Activated T-cell treated with anti-CD3 and anti-CD28 coated beads, Interleukin-2, amount 50 U/mL, for 24 hours (primary cell): ENCODE results near the gene KRT33B.

Experiments
- DNase-seq: peaks from one replicate; pipeline ENCODE4 v3.0.0-alpha.2; 2020
- H3K27ac Mint-ChIP-seq: 2 replicates; pipeline ENCODE4 v1.8.0; 2020; ENCODE audit warnings: mild to moderate bottlenecking, mixed read lengths
- H3K27me3 Mint-ChIP-seq: 2 replicates; pipeline ENCODE4 v1.8.0; 2020; ENCODE audit warnings: mixed read lengths
- H3K36me3 Mint-ChIP-seq: 2 replicates; pipeline ENCODE4 v1.8.0; 2020; ENCODE audit warnings: low read depth, mixed read lengths
- H3K4me1 Mint-ChIP-seq: 2 replicates; pipeline ENCODE4 v1.8.0; 2020; ENCODE audit warnings: low read depth, mixed read lengths
- H3K4me3 Mint-ChIP-seq: 2 replicates; pipeline ENCODE4 v1.8.0; 2020; ENCODE audit warnings: mild to moderate bottlenecking, moderate library complexity, mixed read lengths
- H3K9me3 Mint-ChIP-seq: 2 replicates; pipeline ENCODE4 v1.8.0; 2020; ENCODE audit warnings: mixed read lengths

The KRT33B gene

GRCh38 chr17:41327411-41328120 is 42.0 kb downstream of the KRT33B start:
- DNase-seq: no peak
- Mint-ChIP-seq H3K4me1 (peaks cover 27% of the 10 kb centered on the region), H3K9me3 (no peaks in the 10 kb centered on the region), H3K27me3 (no peaks in the 10 kb centered on the region), H3K4me3 (no peak overlapping the region), H3K27ac (no peak overlapping the region), H3K36me3 (no peaks in the 10 kb centered on the region)

- Mint-ChIP-seq H3K36me3 (no peaks in the 10 kb centered on the region), H3K4me3 (no peak overlapping the region), H3K4me1 (peaks cover 29% of the 10 kb centered on the region), H3K9me3 (no peaks in the 10 kb centered on the region), H3K27me3 (no peaks in the 10 kb centered on the region), H3K27ac (no peak overlapping the region)
- DNase-seq: no peak
These were observed 43.2 kb downstream of the KRT33B start for GRCh38 chr17:41326173-41327145.

GRCh38 chr17:41325611-41326010 is 44.0 kb downstream of the KRT33B start:
- Mint-ChIP-seq H3K27me3 (no peaks in the 10 kb centered on the region), H3K27ac (no peak overlapping the region), H3K4me3 (no peak overlapping the region), H3K36me3 (no peaks in the 10 kb centered on the region), H3K4me1 (peaks cover 29% of the 10 kb centered on the region), H3K9me3 (peaks cover 1% of the 10 kb centered on the region)
- no peak for DNase-seq

- H3K4me1 Mint-ChIP-seq: peaks cover 29% of the 10 kb centered on the region
- no peak overlapping the region for H3K27ac Mint-ChIP-seq
- H3K9me3 Mint-ChIP-seq: peaks cover 4% of the 10 kb centered on the region
- DNase-seq: no peak
- H3K4me3 Mint-ChIP-seq: no peak overlapping the region
- no peaks in the 10 kb centered on the region for H3K27me3 Mint-ChIP-seq
- H3K36me3 Mint-ChIP-seq: no peaks in the 10 kb centered on the region
These were observed 44.5 kb downstream of the KRT33B start for GRCh38 chr17:41325126-41325525.

GRCh38 chr17:41324180-41325075 is 45.2 kb downstream of the KRT33B start:
- no peak overlapping the region for H3K27ac Mint-ChIP-seq
- H3K27me3 Mint-ChIP-seq: no peaks in the 10 kb centered on the region
- no peak for DNase-seq
- peaks cover 29% of the 10 kb centered on the region for H3K4me1 Mint-ChIP-seq
- H3K36me3 Mint-ChIP-seq: no peaks in the 10 kb centered on the region
- H3K4me3 Mint-ChIP-seq: no peak overlapping the region
- H3K9me3 Mint-ChIP-seq: peaks cover 10% of the 10 kb centered on the region

- Mint-ChIP-seq H3K27ac (no peak overlapping the region), H3K4me1 (peaks cover 29% of the 10 kb centered on the region), H3K36me3 (no peaks in the 10 kb centered on the region), H3K9me3 (peaks cover 15% of the 10 kb centered on the region), H3K4me3 (no peak overlapping the region), H3K27me3 (no peaks in the 10 kb centered on the region)
- DNase-seq: no peak
These were observed 46.4 kb downstream of the KRT33B start for GRCh38 chr17:41322903-41323895.

- Mint-ChIP-seq H3K4me1 (peaks cover 26% of the 10 kb centered on the region), H3K27ac (no peak overlapping the region), H3K4me3 (no peak overlapping the region), H3K9me3 (peaks cover 15% of the 10 kb centered on the region), H3K36me3 (no peaks in the 10 kb centered on the region), H3K27me3 (no peaks in the 10 kb centered on the region)
- no peak for DNase-seq
These were observed 47.3 kb downstream of the KRT33B start for GRCh38 chr17:41322094-41322902.

- Mint-ChIP-seq H3K4me3 (no peak overlapping the region), H3K27ac (no peak overlapping the region), H3K9me3 (peaks cover 15% of the 10 kb centered on the region), H3K27me3 (no peaks in the 10 kb centered on the region), H3K36me3 (no peaks in the 10 kb centered on the region), H3K4me1 (peaks cover 7% of the 10 kb centered on the region)
- DNase-seq: no peak
These were observed 51.4 kb downstream of the KRT33B start for GRCh38 chr17:41318231-41318630.

- H3K27me3 Mint-ChIP-seq: no peaks in the 10 kb centered on the region
These were observed 53.7 kb downstream of the KRT33B start for GRCh38 chr17:41315814-41316445.

GRCh38 chr17:41315204-41315794 is 54.3 kb downstream of the KRT33B start, which contains the start of gene KRTAP17-1:
TSS of gene KRTAP17-1 (minus strand) at chr17:41315710. CDS start at chr17:41315650, 60 bp downstream.
- Mint-ChIP-seq H3K36me3 (no peaks in the 10 kb centered on the region), H3K27me3 (no peaks in the 10 kb centered on the region), H3K9me3 (peaks cover 13% of the 10 kb centered on the region), H3K4me3 (no peak within 1 kb of the TSS), H3K27ac (no peak within 1 kb of the TSS), H3K4me1 (peaks cover 13% of the 10 kb centered on the region)
- DNase-seq: no peak

More at GRCh38 chr17:41315814-41316445, 53.7 kb downstream of the KRT33B start:
- Mint-ChIP-seq H3K36me3 (no peaks in the 10 kb centered on the region), H3K9me3 (peaks cover 15% of the 10 kb centered on the region), H3K4me1 (peaks cover 7% of the 10 kb centered on the region), H3K4me3 (no peak overlapping the region), H3K27ac (no peak overlapping the region)
- DNase-seq: no peak
